ENCODE data around the gene BFSP2.
"Not testable (repeated sequence)": the region's sequence is repeated elsewhere in the genome, so short reads cannot be mapped to it uniquely, and the experiment has no call there.

GRCh38 chr3:133473472-133474191 is 73.8 kb downstream of the BFSP2 start:
- TF ChIP-seq CTCF, POLR2A (IDR thresholded peaks at IDR 0.05): not testable (repeated sequence)
